ENCODE measurements around the gene TUBB6. TPM values are rescaled to one million over a fixed set of nuclear protein-coding genes. Genes with fewer than 3 reads are reported as not detected.

The TUBB6 gene
- total and polyA plus RNA-seq, 2 of the 8 experiments (the other 6 are each of a cell fraction or from before 2014, with no cell fraction given), result 126 to 223 TPM

GRCh38 chr18:12279781-12280531 is 28.1 kb upstream of the TUBB6 start:
- H3K14ac ChIP-seq (ENCODE audit: insufficient read length), result no peak overlapping the region
- H2BK20ac ChIP-seq (ENCODE audit: low read length), result 0 out of 2 replicates have a peak overlapping the region, but pooled peaks have one; percentile 43
- no peaks in the 10 kb centered on the region for H3K27me3 ChIP-seq (replicated peaks in 1 of 4; ENCODE audit: control insufficient read depth in 3 of 4, extremely low read depth in 1 of 4, insufficient read depth in 3 of 4, low read length in 3 of 4)
- H4K91ac ChIP-seq (replicated peaks; ENCODE audit: insufficient read length, low read length), result peak overlapping the region; percentile 92
- H3K79me2 ChIP-seq (ENCODE audit: control insufficient read depth in 1 of 2, insufficient read depth in 2 of 2, low read length in 2 of 2), result no peaks in the 10 kb centered on the region
- H3K9ac ChIP-seq (replicated peaks in 1 of 4; ENCODE audit: extremely low read depth in 1 of 4, low read depth in 3 of 4, low read length in 3 of 4), result peak overlapping the region in 2 of 4 experiments; percentile 14 to 28; a peak in 3 of 7 replicates
- 0 out of 2 replicates have a peak overlapping the region, but pooled peaks have one; percentile 52 for H2BK5ac ChIP-seq (ENCODE audit: low read depth, low read length)
- 90% methylated on average over 16 of the region's 16 CpGs; no CpG with 5 or more reads in 1 of the 2 experiments for WGBS, 2 experiments (ENCODE audit: extremely low coverage in 1 of 2, insufficient coverage in 1 of 2, insufficient read length in 1 of 2, insufficient replicate concordance in 2 of 2, low coverage in 1 of 2, low lambda C conversion rate in 2 of 2, missing lambda C conversion rate in 1 of 2)
- ChIA-PET CTCF (ENCODE audit: partially characterized antibody) (interaction anchor here (0.6 to 5.3 kb wide), 10 partner anchors 8 to 613 kb away, joined by 3 to 35 read pairs (median 6); no protein-coding TSS in a partner anchor), POLR2A (ENCODE audit: partially characterized antibody) (interaction anchor here (1.0 to 4.1 kb wide), 7 partner anchors 8 to 97 kb away, joined by 3 to 26 read pairs (median 4); partner anchors contain the start of gene AFG3L2)
- no peak overlapping the region for H3K56ac ChIP-seq (replicated peaks; ENCODE audit: insufficient read length, low read depth, low read length)
- H3K9me3 ChIP-seq (ENCODE audit: insufficient read depth in 2 of 2, low read depth in 1 of 2, low read length in 1 of 2), result no peaks in the 10 kb centered on the region
- peak overlapping the region; percentile 68; the same call in 1 of the 2 replicates for H2AFZ ChIP-seq (ENCODE audit: low read length)
- H2AK5ac ChIP-seq (ENCODE audit: low read depth, low read length), result peak overlapping the region; percentile 10; the same call in 1 of the 2 replicates
- no peaks in the 10 kb centered on the region for H3K79me1 ChIP-seq (ENCODE audit: low read depth, low read length)
- H3K4me1 ChIP-seq (replicated peaks in 1 of 4; ENCODE audit: control insufficient read depth in 3 of 4, insufficient read depth in 4 of 4, low read length in 3 of 4), result peaks cover 0 to 10% (median 7%) of the 10 kb centered on the region in 4 experiments; a peak in 6 of 7 replicates
- H3K4me2 ChIP-seq (ENCODE audit: insufficient read depth in 1 of 2, low read depth in 2 of 2, low read length in 2 of 2), result 0 out of 4 replicates have a peak overlapping the region, but pooled peaks of 1 of the 2 experiments have one; percentile 46
- H3K23me2 ChIP-seq (ENCODE audit: low read depth, low read length), result no peaks in the 10 kb centered on the region
- H3K36me3 ChIP-seq (ENCODE audit: control insufficient read depth in 2 of 4, insufficient read depth in 4 of 4, low read length in 3 of 4), result no peaks in the 10 kb centered on the region
- H3K27ac ChIP-seq (ENCODE audit: low read depth, low read length), result peak overlapping the region; percentile 22; the same call in 1 of the 2 replicates
- H3K4ac ChIP-seq (replicated peaks; ENCODE audit: insufficient read length, low read depth, low read length), result no peak overlapping the region
- FAIRE-seq (no peak), DNase-seq (ENCODE audit: low read depth in 1 of 2, low spot score in 2 of 2) (no peak)
- peak overlapping the region; percentile 92 for H2BK12ac ChIP-seq (ENCODE audit: low read depth, low read length)
- H2BK15ac ChIP-seq (ENCODE audit: low read length), result peak overlapping the region; percentile 4; the same call in 1 of the 2 replicates
- H3K4me3 ChIP-seq (ENCODE audit: extremely low read depth in 1 of 4, insufficient read depth in 2 of 4, low read depth in 3 of 4, low read length in 4 of 4), result no peak overlapping the region
- H4K20me1 ChIP-seq (replicated peaks in 1 of 2; ENCODE audit: control insufficient read depth in 1 of 2, insufficient read depth in 2 of 2, low read length in 2 of 2), result no peaks in the 10 kb centered on the region
- H4K8ac ChIP-seq (ENCODE audit: extremely low read depth, insufficient read depth, low read length), result peak overlapping the region; percentile 72
- 0 out of 2 replicates have a peak overlapping the region, but pooled peaks have one; percentile 51 for H3K18ac ChIP-seq (ENCODE audit: extremely low read depth, low read length)
- H3K23ac ChIP-seq (ENCODE audit: insufficient read length), result no peak overlapping the region
- H2BK120ac ChIP-seq (replicated peaks; ENCODE audit: low read depth, low read length), result no peak overlapping the region
- no peak overlapping the region for H4K5ac ChIP-seq (ENCODE audit: insufficient read length, low read depth, low read length)
- TF ChIP-seq YY1 (IDR thresholded peaks at IDR 0.05; ENCODE audit: low read depth, low read length), result no peak
- TF ChIP-seq KDM5A (IDR thresholded peaks at IDR 0.05; ENCODE audit: low read length), result no peak
- TF ChIP-seq ATF2 (IDR thresholded peaks at IDR 0.05; ENCODE audit: low read length), result no peak
- TF ChIP-seq FOSL1 (IDR thresholded peaks at IDR 0.05; ENCODE audit: insufficient read depth, low read depth, low read length), result no peak
- TF ChIP-seq RXRA (IDR thresholded peaks at IDR 0.05; ENCODE audit: insufficient read depth, low read depth, low read length), result no peak
- no peak for TF ChIP-seq RBBP5 (IDR thresholded peaks at IDR 0.05; ENCODE audit: borderline replicate concordance, low read depth, low read length)
- no peak for TF ChIP-seq POLR2AphosphoS5 (IDR thresholded peaks at IDR 0.05; ENCODE audit: low read depth, low read length)
- no peak for TF ChIP-seq SP4 (IDR thresholded peaks at IDR 0.05; ENCODE audit: low read length)
- TF ChIP-seq HDAC2 (IDR thresholded peaks at IDR 0.05; ENCODE audit: borderline replicate concordance in 1 of 2, low read depth in 2 of 2, low read length in 2 of 2), result no peak
- TF ChIP-seq SIRT6 (IDR thresholded peaks at IDR 0.05; ENCODE audit: low read length), result no peak

Data from H1 (cell line).